Naive thymus-derived CD4-positive, alpha-beta T cell (primary cell): ENCODE results near the gene GSTT2. TPM values are rescaled to one million over a fixed set of nuclear protein-coding genes. Genes with fewer than 3 reads are reported as not detected.
"Not testable (repeated sequence)": the region's sequence is repeated elsewhere in the genome, so short reads cannot be mapped to it uniquely, and the experiment has no call there.

Experiments used
- ATAC-seq: fragments of 150-1000 bp; cut with Tn5 transposase; 2 replicates; pipeline ENCODE4 v1.10.0; 2021; ENCODE audit warnings: mild to moderate bottlenecking, moderate library complexity
- CTCF ChIA-PET: fragments of 350-600 bp; sonication (Branson Sonifier 250); formaldehyde crosslinking; loops from one replicate; lab custom pipeline; 2021; ENCODE audit warnings: antibody characterized with exemption; lab: Charles Lee
- POLR2A ChIA-PET: fragments of 350-600 bp; sonication (Branson Sonifier 250); formaldehyde crosslinking; loops from one replicate; lab custom pipeline; 2021; ENCODE audit warnings: antibody characterized with exemption, inconsistent platforms; lab: Charles Lee
- DNase-seq, 9 donors: peaks; one replicate each; pipeline versions ENCODE4 v3.0.0 to v3.0.0-alpha.2; 2020 to 2022; ENCODE audit warnings: mixed read lengths in 1 of 9
- H3K27ac ChIP-seq: one replicate; pipeline ENCODE4 v1.7.0; 2013; ENCODE audit warnings: mild to moderate bottlenecking, low read depth, low read length, moderate library complexity
- H3K27me3 ChIP-seq, 2 donors: one replicate each; pipeline ENCODE4 v1.7.0; 2013; ENCODE audit warnings: low read length in 2 of 2, mild to moderate bottlenecking in 2 of 2, moderate library complexity in 2 of 2; ENCODE audit not compliant: control insufficient read depth in 2 of 2, insufficient read depth in 2 of 2
- H3K36me3 ChIP-seq, 3 experiments: 1 replicate in 2 of 3; 2 replicates in 1 of 3; pipeline ENCODE4 v1.7.0; 2013; ENCODE audit warnings: low read length in 3 of 3, mild to moderate bottlenecking in 3 of 3, moderate library complexity in 1 of 3; ENCODE audit not compliant: insufficient read depth in 3 of 3, control insufficient read depth in 2 of 3
- H3K4me1 ChIP-seq, 2 donors: one replicate each; pipeline ENCODE4 v1.7.0; 2013; ENCODE audit warnings: low read length in 2 of 2, mild to moderate bottlenecking in 2 of 2, moderate library complexity in 1 of 2; ENCODE audit not compliant: control insufficient read depth in 2 of 2, insufficient read depth in 2 of 2
- H3K4me3 ChIP-seq: 2 replicates; pipeline ENCODE4 v1.7.0; 2013; ENCODE audit warnings: mild to moderate bottlenecking, low read length
- H3K9me3 ChIP-seq, 3 experiments: 1 replicate in 2 of 3; 2 replicates in 1 of 3; pipeline ENCODE4 v1.7.0; 2013; ENCODE audit warnings: low read length in 3 of 3; ENCODE audit not compliant: control insufficient read depth in 2 of 3
- H3K27ac Mint-ChIP-seq, 9 donors: one replicate each; pipeline ENCODE4 v1.8.0; 2020 to 2022; ENCODE audit warnings: mixed read lengths in 9 of 9, mild to moderate bottlenecking in 8 of 9, moderate library complexity in 5 of 9, inconsistent platforms in 2 of 9
- H3K27me3 Mint-ChIP-seq, 5 donors: one replicate each; pipeline ENCODE4 v1.8.0; 2021 to 2022; ENCODE audit warnings: mixed read lengths in 5 of 5, mild to moderate bottlenecking in 1 of 5
- H3K36me3 Mint-ChIP-seq, 5 donors: one replicate each; pipeline ENCODE4 v1.8.0; 2020 to 2022; ENCODE audit warnings: mixed read lengths in 5 of 5, mild to moderate bottlenecking in 3 of 5, inconsistent platforms in 1 of 5
- H3K4me1 Mint-ChIP-seq, 7 donors: one replicate each; pipeline ENCODE4 v1.8.0; 2020 to 2022; ENCODE audit warnings: mixed read lengths in 7 of 7, mild to moderate bottlenecking in 3 of 7, inconsistent platforms in 1 of 7
- H3K4me3 Mint-ChIP-seq, 10 donors: one replicate each; pipeline ENCODE4 v1.8.0; 2020 to 2022; ENCODE audit warnings: mild to moderate bottlenecking in 10 of 10, mixed read lengths in 10 of 10, moderate library complexity in 6 of 10, inconsistent platforms in 2 of 10
- H3K9me3 Mint-ChIP-seq, 11 donors: one replicate each; pipeline ENCODE4 v1.8.0; 2020 to 2022; ENCODE audit warnings: mixed read lengths in 11 of 11, mild to moderate bottlenecking in 4 of 11, inconsistent platforms in 1 of 11, moderate library complexity in 1 of 11
- intact Hi-C, 2 donors: fragments of 100-400 bp; cut with micrococcal nuclease; formaldehyde crosslinking; loops; one replicate each; pipeline ENCODE4 v1.15.1; 2023
- polyA plus RNA-seq, 2 donors: library from polyadenylated mRNA; unstranded; fragments of 300-500 nt; fragmentation: Illumina TruSeq; gene quantifications; one replicate each; pipeline ENCODE4 v1.2.3, GENCODE V29; 2021
- total RNA-seq, 6 experiments: library from RNA in 5 of 6; stranded (reverse) in 5 of 6; gene quantifications; 1 replicate in 5 of 6; 2 replicates in 1 of 6; pipeline ENCODE4 v1.2.3 and lab custom pipeline; 2021 to 2026

GSTT2 gene
- total and polyA plus RNA-seq, 7 experiments from 2014 or later = not detected

DNA sequence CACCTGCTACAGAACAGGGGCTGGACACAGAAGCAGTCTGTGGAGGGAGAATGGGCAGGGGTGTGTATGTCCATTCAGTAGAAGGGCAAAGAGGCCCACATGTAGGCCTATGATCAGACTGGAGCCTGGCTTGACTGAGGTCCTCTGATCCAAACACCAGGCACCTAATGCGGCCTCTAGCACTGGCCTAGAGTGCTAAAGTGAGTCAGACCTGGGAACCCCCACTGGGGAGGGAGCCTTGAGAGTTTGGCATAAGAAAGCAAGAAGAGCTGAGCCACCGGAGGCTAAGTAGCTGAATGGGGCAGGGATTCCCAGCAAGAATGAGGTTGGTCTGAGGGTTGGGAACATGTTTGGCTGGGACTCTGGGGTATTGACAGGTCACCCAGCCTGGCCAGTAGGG, 28.6 kb upstream of the GSTT2 start:
- H3K4me1 Mint-ChIP-seq, H3K36me3 Mint-ChIP-seq, ATAC-seq, POLR2A ChIA-PET, H3K4me3 ChIP-seq, H3K27ac ChIP-seq, H3K27me3 Mint-ChIP-seq, H3K9me3 ChIP-seq, H3K4me1 ChIP-seq, DNase-seq, H3K9me3 Mint-ChIP-seq, H3K36me3 ChIP-seq, H3K27me3 ChIP-seq, H3K27ac Mint-ChIP-seq, H3K4me3 Mint-ChIP-seq, CTCF ChIA-PET: not testable (repeated sequence)
- intact Hi-C loops = loop anchor here in 1 of 2 donors (10.0 kb wide), 1 partner anchor 87 kb away; no protein-coding TSS in a partner anchor

DNA sequence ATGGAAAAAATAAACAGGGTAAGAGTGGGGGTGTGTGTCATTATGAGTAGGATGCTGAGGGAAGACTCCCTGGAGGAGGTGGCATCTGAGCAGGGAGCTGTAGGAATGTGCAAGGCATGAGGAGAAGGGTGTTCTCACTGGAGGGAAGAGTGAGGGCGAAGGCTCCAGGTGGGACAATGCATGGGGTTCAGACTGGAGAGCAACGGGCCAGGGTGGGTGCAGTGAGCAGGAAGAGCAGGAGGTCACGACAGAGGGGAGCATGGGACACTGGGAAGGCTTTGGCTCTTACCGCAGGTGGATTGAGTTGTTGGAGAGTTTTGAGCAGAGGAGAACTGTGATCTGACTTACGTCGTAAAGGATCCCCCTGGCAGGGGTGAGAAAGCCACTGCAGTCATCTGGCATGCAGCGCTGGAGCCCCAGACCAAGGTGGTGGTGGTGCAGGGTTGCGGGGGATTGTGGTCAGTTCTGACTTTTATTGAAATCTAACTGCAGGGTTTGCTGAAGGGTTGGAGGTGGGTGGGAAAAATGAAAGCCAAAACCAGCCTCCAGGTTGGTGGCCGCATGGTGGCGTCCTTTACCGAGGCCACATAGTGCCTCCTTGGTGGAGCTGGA, 27.0 kb upstream of the GSTT2 start:
- POLR2A ChIA-PET, H3K4me1 Mint-ChIP-seq, ATAC-seq, H3K27me3 ChIP-seq, H3K36me3 ChIP-seq, H3K9me3 Mint-ChIP-seq, H3K4me3 Mint-ChIP-seq, H3K36me3 Mint-ChIP-seq, H3K27ac ChIP-seq, H3K27me3 Mint-ChIP-seq, H3K4me3 ChIP-seq, H3K9me3 ChIP-seq, DNase-seq, H3K4me1 ChIP-seq: not testable (repeated sequence)
- CTCF ChIA-PET = interaction anchor here (0.6 to 1.0 kb wide), 2 partner anchors 93 to 155 kb away, joined by 3 read pairs; no protein-coding TSS in a partner anchor
- H3K27ac Mint-ChIP-seq = peak overlapping the region in 1 of 9 donors; percentile 14
- intact Hi-C loops = loop anchor here in 1 of 2 donors (10.0 kb wide), 1 partner anchor 88 kb away; no protein-coding TSS in a partner anchor

DNA sequence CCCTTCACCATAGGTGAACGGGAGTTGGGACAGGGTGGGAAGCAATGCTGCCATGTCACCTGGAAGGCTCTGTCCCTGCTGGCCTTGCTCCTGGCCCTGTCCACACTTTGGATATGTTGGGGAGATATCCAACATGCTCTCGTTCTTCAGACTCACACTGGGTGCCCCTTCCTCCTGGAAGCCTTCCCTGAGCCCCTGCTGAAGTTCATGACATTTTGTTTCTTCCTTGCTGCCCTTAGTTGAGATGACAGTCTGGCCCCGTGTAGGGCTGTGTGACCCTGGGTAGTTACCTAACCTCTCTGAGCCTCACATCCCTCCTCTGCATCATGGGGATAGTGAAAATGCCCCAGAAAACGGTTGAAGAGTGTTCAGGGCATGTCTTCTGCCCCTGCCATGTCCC, 26.4 kb upstream of the GSTT2 start:
- ATAC-seq, H3K4me3 Mint-ChIP-seq, H3K9me3 Mint-ChIP-seq, H3K27ac ChIP-seq, H3K4me1 ChIP-seq, H3K4me3 ChIP-seq, H3K27ac Mint-ChIP-seq, POLR2A ChIA-PET, H3K36me3 Mint-ChIP-seq, H3K9me3 ChIP-seq, H3K27me3 Mint-ChIP-seq, H3K4me1 Mint-ChIP-seq, DNase-seq, H3K36me3 ChIP-seq, H3K27me3 ChIP-seq: not testable (repeated sequence)
- intact Hi-C loops = loop anchor here in 1 of 2 donors (10.0 kb wide), 1 partner anchor 89 kb away; no protein-coding TSS in a partner anchor
- CTCF ChIA-PET = interaction anchor here (0.6 to 1.0 kb wide), 2 partner anchors 92 to 154 kb away, joined by 3 read pairs; no protein-coding TSS in a partner anchor

DNA sequence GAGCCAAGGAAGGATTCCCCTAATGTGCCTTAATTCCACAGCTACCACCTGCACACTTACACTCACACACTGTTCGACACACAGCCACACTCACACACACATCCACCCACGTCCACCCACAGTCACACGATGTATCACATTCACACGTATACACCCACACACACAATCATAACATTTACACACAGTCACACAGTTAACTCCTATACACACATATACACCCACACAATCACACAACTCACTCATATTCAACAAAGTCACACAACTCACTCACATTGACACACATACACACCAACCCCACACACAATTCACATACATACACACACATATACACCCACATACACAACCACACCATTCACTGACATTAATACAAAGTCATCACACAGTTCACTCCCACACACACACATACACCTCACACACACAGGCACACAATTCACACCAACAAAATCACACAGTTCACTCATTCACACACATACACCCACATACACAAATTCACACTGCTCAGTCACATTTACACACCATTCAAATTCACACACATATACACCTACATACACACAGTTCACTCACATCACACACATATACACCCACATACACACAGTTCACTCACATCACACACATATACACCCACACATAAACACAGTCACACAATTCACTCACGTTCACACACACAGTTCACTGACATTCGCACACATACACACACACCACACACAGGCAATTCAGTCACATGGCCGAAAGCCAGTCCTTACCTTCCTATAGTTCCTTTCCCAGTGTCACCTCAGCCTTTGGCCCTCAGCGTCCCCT, 25.5 kb upstream of the GSTT2 start:
- H3K4me1 Mint-ChIP-seq, H3K4me3 Mint-ChIP-seq, H3K9me3 Mint-ChIP-seq, H3K27ac ChIP-seq, ATAC-seq, H3K36me3 ChIP-seq, POLR2A ChIA-PET, H3K4me1 ChIP-seq, H3K36me3 Mint-ChIP-seq, H3K27me3 Mint-ChIP-seq, H3K27me3 ChIP-seq, H3K4me3 ChIP-seq, H3K9me3 ChIP-seq, DNase-seq: not testable (repeated sequence)
- CTCF ChIA-PET = interaction anchor here (1.0 kb wide), 1 partner anchor 153 kb away, joined by 3 read pairs; no protein-coding TSS in a partner anchor
- intact Hi-C loops = loop anchor here in 1 of 2 donors (10.0 kb wide), 1 partner anchor 90 kb away; no protein-coding TSS in a partner anchor
- H3K27ac Mint-ChIP-seq = peak overlapping the region in 1 of 9 donors; percentile 0

DNA sequence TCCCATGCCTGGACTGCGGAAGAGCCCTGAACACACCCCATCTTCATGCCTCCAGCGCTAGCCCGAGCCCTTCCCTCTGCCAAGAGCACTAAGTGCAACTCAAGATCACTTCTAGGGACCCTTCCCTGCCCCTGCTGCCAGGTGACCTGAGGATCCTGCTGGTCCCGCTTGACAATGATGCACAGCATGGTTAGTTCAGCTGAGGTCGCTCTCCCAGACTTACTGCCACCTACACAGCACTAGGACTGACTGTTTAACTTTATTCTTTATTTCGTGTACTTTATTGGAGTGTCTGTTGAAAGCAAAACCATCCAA, 25.0 kb upstream of the GSTT2 start:
- intact Hi-C loops = loop anchor here (5.0 to 10.0 kb wide), 3 partner anchors 90 to 413 kb away; no protein-coding TSS in a partner anchor
- CTCF ChIA-PET, H3K4me1 ChIP-seq, H3K4me3 ChIP-seq, H3K27ac Mint-ChIP-seq, H3K4me3 Mint-ChIP-seq, DNase-seq, H3K4me1 Mint-ChIP-seq, H3K27me3 Mint-ChIP-seq, H3K36me3 ChIP-seq, POLR2A ChIA-PET, H3K27ac ChIP-seq, H3K36me3 Mint-ChIP-seq, H3K9me3 ChIP-seq, H3K27me3 ChIP-seq, H3K9me3 Mint-ChIP-seq, ATAC-seq: not testable (repeated sequence)

DNA sequence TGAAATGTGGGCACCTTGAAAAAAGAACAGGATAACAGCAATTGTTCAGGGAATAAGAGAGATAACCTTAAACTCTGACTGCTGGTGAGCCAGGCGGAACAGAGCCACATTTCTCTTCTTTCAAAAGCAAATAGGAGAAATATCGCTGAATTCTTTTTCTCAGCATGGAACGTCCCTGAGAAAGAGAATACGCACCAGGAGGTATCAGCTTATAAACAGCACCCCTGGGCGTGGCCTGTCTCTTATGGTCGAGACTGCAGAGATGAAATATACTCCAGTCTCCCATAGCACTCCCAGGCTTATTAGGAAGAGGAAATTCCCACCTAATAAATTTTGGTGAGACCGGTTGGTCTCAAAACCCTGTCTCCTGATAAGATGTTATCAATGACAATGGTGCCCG, 24.0 kb upstream of the GSTT2 start:
- H3K27me3 Mint-ChIP-seq, DNase-seq, H3K36me3 Mint-ChIP-seq, H3K4me3 ChIP-seq, H3K4me1 ChIP-seq, H3K27ac ChIP-seq, H3K9me3 ChIP-seq, H3K27ac Mint-ChIP-seq, H3K36me3 ChIP-seq, H3K9me3 Mint-ChIP-seq, POLR2A ChIA-PET, H3K4me1 Mint-ChIP-seq, ATAC-seq, H3K4me3 Mint-ChIP-seq, H3K27me3 ChIP-seq: not testable (repeated sequence)
- intact Hi-C loops = loop anchor here (5.0 to 10.0 kb wide), 3 partner anchors 91 to 414 kb away; no protein-coding TSS in a partner anchor
- CTCF ChIA-PET = interaction anchor here (0.6 to 1.7 kb wide), 4 partner anchors 56 to 93 kb away, joined by 3 to 7 read pairs (median 4); partner anchors contain the start of gene MIF
